ENCODE data around the gene MMAB.
"Not testable (repeated sequence)": the region's sequence is repeated elsewhere in the genome, so short reads cannot be mapped to it uniquely, and the experiment has no call there.

The MMAB gene

DNA sequence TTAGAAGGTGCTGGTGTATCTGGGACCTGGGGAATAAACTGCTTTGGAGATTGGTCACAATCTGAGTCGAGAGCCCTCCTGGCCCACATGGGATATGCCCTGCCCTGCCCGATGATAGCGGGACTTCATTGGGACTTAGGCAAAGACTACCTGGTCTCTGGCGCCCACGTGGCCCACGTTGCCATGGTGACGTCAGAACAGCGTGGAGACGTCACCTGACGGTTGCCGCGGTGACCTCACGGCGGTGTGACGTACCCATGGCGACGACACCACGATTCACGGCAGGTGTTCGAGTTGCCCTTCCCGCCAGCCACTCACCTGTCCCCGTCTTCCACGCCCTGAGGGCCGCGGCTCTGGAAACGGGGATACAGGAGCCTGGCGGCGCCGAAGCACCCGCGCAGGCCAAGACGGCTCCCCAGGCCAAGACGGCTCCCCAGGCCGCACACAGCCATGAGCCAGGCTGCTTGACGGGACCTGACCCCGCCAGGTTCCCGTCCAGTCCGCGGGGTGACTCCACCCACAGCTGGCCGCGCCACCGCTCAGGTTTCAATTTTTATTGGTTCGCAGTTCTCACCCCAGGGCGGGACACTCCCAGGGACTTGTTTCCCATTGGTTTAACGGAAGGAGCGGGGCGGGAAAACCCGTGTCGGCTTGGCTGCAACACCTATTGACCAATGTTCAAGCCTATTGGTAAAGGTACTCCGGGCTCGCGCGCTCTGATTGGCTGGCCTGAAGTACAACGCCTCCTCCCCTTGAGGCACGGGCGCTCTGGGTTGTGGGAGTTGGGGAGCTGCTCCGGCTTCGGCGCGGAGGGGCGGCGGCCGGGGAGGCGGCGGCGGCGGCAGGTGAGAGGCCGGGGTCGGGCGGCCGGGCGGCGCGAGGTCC lies at the start of gene MMAB, which contains the start of gene MVK:
MMAB (minus strand) TSS at position 476 of the 885 bp plus-strand sequence; CDS start at position 452, 24 bp downstream.
MVK (plus strand) TSS at position 766 of the 885 bp plus-strand sequence. CDS start 1,029 bp downstream, outside the sequence.
- DNase-seq = peak; percentile 98

DNA sequence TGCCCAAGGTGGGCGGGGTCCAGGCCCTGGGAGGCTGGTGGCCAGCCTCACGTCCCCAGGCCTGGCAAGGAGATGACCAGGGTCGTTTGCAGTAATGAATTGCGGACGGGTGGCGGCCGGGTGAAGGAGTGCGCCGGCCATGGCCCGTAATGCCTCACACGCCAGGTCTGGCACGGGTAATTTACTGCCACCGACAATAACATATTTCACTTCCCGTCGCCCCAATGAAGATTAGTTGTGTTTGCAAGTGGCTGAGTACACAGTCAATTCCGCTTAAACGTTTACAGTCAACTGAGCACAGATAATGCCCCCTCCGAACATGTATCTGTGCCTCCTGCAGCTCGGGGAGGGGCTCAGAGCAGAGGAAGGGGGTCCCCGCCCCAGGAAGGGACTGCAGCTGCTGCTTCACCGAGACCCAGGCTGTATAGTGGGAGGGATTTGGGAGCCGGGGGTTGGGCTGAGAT lies 48.6 kb upstream of the MMAB start:
- DNase-seq = no peak

DNA sequence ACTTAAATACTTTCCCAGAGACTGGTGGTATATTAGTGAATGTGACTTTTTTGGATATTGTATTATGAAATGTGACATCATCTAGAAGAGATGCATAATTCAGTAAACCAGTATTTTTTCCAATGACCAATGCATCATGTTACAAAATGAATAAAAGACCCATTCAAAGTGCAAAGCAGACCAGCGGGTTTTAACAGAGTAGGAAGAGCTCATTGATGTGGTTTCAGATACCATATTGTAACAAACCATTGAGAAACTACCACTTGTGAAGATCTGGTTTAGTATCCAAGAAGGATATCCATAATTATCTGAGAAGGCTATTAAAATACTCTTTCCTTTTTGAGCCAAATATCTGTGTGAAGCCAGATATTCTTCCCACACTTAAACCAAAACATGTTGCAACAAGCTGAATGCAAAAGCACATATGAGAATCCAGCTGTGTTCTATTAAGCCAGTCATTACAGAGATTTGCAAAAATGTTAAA lies 47.9 kb upstream of the MMAB start:
- no peak for DNase-seq

DNA sequence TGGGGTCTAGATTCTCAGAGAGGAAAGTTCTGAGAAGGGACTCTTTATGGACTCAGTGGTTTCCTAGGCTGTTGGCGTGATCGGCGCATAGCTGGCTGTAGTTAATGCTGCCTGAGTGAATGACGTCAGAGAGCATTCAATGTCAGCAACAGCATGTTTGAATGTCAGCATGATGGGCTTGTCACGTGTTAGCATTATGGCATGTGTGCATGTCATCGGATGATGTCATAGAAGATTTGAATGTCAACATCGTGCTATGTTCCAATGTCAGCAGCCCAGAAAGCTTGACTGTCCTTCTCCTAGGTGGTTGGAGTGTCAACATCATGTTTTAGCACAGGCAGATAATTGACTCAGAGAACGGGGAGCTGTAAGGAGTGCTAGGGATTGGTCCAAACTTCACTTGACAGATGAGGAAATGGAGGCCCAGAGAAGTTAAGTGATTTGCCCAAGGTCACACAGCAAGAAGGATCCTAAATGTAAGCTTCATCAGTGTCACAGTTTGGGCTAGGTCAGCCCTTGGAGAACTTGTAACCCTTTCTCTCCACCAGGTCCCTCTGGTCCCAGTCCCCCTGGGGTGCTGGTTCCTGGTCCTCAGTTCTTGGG lies 45.8 kb upstream of the MMAB start:
- DNase-seq = no peak

DNA sequence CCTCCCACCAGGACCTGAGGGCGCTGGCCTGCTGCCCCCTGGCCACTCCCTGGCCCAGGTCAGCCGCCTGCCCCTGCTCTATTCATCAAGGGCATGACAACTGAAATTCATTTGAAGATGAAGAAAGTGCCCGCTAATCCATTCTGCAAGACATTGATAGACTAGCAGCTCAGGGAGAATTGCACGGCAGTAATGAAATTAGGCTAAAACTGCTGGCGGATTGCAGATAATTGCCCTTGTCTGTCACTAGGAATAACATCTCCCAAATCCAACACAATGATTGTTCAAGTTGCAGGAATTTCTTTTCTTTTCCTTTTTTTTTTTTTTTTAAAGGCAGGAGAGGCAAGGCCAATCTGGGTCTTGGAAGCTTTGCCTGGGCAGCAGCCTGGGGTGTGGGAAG lies 44.8 kb upstream of the MMAB start:
- no peak for DNase-seq

DNA sequence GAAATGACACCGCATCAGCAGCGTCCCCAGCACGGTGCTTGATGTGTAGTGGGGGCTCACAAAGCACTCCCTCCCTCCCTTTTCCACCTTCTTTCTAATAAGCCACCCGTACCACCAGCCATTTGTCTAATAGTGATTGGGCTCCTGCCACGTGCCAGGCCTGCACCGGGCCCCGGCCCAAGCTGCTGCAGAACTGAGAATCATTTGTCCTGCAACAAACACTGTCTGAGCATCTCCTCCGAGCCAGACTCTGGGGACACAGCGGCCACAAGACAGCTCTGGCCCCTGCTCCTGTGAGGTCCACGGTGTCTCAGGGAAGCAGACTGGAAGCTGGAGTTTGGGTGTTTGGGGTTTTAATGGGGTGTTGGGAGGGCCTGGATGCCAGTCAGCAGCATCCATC lies 44.2 kb upstream of the MMAB start:
- no peak for DNase-seq

DNA sequence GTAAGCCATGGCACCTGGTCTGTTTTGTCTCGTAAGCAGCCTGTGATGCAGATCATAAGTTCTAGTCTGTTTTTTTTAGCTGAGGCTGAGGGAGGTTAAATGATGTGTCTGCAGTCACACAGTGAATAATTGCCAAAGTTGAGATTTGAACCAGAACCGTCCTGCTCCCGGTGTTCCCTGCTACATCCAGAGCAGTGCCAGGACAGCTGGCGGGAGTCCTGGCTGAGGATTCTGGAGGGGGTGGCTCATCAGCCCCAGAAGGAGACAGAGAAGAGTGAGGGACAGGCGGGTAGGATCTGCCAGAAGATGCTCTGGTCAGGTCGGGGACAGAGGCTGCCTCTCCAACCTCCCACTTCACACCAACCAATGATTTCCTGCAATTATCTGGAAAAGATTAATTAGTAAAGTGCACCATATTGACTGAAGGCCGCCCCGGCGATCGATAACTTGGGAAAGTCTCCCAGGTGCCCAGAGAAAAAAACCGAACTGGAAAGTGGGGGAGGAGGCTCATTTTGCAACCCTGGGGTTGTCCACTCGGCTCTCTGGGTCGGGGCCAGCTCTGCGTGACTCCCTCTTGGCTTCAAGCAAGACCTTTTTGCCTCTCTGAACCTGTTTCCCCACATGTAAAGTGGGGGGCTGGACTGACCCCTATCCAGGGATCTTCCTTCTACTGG lies 42.4 kb upstream of the MMAB start:
- no peak for DNase-seq

DNA sequence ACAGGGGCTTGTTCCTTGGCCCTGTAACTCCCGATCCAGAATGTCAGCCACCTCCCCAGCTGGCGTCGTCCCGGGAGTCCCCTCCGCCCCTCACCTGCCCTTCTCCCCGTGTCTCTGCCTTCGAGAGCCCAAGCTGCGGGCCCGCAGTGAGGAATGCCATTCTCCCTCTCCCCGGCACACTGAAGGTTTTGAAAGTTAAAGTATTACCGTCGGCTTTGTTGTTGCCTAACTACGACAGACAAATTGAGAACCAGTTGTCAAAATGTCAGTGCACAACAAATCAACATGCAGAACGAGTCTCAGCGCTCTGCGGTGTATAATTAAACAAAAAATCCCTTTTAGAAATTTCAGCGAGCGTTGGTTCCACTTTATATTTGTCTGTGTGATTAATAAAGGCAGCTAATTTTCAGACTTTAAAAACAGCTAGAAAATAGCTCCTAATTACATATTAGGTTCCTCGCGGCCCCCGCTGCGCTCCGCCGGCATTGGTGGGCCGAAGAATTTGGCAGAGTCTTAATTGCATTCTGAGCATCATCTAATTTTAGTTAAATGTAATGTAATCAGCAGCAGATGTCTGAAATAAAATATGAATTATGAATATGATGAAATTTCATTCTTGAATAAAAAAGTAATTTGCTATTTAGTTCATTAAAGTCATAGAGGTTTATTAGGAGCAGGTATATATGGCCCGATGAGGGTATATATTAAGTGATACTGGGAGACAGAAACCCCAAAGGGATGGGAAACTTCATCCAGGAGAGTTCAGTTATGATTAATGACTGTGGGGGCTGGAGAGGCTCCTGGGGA lies 40.5 kb upstream of the MMAB start:
- no peak for DNase-seq

DNA sequence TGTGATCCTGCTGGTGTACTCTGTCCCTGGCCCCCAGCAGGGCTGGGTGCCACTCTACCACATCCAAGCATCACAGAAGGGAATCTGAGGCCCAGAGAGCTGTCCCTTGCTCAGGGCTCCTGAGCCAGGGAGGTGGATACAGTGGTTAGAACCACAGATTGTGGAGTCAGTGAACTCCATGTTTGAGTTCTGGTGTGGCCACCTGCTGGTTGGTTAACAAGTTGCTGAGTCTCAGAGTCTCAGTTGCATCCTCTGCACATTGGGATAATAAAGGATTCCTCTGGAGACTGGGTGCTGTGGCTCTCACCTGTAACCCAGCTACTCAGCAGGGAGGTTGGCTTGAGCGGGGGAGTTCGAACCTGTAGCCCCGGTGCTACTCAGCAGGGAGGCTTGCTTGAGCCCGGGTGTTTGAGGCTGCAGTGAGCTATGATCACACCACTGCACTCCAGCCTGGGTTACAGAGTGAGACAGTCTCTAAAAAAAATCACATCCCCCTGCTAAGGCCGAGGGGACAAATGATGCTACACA lies 39.7 kb upstream of the MMAB start:
- no peak for DNase-seq

DNA sequence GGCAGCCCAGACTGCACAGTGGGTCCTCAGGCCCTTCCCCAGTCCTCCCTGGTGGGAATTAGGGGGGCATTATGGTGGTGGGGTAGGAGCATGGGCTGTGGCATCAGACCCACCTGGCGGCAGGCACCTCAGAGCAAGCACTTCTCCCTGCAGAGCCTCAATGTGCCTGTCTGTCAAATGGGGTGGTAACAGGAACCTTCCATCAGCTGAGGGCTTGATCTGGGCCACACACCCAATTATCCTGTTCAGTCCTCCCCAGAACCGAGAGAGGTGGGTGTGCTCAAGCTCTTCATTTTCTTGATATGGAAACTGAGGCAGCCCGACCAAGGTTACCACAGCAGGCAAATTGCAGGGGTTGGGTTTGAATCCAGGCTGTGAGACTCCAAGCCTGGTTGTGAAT lies 38.7 kb upstream of the MMAB start:
- DNase-seq = no peak

DNA sequence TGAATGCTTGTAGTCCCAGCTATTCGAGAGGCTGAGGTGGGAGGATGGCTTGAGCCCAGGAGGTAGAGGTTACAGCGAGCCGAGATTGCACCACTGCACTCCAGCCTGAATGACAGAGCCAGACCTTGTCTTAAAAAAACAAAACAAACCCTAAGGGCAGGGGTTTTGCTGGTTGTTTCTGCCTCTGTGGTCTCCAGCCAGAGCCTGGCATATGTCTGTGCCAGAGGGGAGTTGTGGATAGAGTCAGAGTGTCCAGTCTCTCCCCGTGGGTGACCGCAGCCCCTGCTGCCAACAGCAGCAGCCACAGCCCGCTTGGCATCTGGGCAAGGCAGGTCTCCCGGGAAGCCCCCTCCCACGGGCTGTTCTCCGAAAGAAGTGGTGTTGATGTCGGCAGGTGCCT lies 37.9 kb upstream of the MMAB start:
- no peak for DNase-seq

DNA sequence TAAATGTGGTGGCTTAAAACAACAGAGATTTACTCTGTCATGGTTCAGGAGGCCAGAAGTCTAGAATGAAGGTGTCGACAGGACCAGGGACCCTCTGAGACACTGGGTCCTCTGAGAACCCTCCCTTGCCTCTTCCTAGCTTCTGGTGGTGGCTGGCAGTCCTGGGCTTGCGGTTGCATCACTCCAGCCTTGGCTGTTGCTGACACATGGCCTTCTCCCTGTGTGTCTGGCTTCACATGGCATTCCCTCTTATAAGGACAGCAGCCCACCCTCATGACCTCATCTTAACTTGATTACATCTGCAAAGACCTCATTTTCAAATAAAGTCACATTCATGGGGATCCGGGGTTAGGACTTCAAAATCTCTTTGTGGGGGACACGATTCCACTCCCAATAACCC lies 37.2 kb upstream of the MMAB start:
- no peak for DNase-seq

DNA sequence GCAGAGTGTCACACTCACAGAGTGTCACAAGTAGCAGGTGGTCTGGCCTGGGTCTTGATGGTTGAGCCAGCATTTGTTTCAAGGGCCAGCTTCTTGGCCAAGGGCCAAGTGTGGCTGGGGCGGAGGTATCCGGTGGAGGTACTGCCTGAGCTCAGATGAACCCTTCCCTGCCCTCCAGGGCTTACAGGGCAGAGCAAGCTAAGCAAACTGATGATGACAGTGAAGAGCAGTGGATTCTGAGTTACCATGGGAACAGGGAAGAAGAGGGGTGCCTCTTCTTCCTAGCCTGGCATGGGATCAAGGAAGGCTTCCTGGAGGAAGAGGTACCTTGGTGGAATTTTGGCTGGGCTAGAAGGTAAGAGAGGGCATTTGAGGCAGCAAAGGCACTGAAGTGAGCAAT lies 36.0 kb upstream of the MMAB start:
- no peak for DNase-seq

DNA sequence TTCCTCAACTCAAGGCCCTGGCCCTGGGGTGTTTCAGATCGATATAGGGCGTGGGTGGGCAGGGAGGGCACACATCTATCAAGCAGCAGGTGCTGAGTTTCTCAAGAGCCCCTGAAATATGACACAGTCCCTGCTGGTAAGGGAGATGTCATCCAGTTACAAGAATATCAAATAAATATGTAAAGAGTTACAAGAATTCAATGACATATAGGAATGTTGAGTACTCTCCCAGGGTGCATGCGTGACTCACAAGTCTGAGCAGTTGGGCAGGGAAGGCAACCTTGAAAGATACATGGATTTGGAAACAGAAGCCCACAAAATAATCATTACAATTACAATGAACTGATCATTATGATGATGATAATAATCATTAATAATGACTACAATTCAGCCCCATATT lies 35.5 kb upstream of the MMAB start:
- no peak for DNase-seq

DNA sequence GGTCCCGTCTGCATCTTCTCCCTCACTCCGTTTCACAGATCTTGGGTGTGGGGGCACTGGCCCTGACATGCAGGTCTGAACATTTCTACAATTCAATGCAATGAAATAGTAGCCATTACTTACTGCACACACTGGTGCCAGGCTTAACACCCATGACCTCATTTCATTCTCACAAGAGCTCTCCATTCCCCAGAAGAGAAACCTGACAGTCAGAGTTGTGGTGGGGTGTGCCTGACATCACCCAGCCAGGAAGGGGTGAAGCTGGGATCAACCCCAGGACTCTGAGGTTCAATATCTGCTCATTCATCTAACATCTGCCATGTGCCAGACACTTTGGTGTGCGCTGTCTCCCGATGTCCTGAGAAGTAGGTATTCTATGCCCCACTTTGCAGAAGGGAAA lies 35.0 kb upstream of the MMAB start:
- no peak for DNase-seq

DNA sequence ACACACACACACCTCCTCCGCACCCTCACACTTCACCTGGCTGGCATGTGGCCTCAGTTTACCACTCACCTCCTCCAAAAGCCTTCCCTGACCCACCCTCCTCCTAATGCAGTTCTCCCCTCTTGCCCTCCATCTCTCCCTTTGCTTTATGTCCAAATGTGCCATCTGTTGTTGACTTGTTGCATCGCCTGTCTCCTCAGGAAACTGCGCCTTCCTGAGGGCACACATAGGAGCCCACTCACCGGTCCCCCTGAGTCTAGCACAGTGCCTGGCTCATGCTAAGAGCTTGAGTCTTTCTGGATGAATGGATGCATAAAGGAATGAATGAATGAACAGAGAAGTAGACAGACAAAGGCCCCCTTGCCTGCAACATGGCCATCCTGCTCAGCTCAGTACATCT lies 34.3 kb upstream of the MMAB start:
- DNase-seq = no peak

DNA sequence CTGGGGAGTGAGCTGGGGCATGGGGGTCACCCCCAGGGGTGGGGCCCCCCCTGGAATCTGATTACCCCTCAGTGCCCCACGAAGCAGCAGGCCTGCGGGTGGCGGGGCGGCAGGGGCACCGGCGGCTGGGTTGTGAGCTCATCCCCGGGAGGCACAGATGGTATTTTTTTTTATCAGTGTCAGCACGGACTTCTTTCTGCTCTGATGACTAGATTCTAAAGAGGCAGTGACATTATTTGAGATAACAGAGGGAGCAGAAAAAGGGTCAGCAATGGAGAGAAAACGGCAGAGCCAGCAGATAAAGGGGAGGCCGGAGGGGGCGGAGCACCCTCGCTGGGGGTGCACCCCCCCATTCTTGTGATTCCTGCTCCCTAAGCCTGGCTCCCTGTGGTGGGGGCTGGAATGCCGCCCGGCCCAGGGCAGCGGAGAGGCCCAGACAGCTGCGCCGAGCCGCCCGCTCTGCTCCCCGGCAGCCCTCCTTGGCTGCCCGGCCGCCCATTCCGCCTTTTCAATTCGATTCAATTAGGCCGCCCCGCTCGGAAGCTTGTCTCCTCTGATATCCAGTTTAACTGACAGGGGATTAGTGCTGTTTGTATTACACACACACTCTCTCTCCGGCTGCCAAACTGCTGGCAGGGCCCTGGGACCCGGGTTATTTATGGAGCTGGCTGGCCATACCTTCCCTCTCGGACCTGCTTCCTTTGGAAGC lies 33.2 kb upstream of the MMAB start:
- DNase-seq = no peak

DNA sequence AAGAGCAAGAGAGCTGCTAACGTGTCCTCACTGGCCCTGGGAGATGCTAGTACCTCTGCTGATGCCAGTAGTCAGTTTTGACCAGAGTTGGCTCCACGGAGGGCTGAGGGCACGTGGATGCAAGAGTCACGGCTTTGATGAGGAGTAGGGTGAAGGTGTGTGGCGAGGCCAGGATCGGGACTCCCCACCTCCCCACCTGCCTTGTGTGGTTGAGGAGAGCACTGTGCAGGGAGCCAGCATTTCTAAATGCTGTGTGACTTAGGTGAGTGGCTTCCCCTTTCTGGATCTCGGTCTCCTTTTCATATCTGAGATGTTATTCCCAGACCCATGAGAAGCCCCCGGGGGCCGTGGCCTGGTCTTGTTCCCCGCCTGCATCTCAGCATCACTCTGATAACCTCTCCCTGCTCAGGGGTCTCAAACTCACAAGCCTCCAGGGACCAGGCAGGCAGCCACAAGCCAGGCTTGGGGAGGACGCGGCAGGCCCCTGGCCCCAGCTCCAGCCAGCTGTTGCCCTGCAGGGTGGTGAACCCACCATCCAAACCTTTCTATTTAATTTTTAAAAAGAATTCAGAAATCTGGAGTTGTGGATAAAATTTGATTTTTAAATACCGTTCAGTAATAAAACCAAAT lies 32.4 kb upstream of the MMAB start:
- no peak for DNase-seq

DNA sequence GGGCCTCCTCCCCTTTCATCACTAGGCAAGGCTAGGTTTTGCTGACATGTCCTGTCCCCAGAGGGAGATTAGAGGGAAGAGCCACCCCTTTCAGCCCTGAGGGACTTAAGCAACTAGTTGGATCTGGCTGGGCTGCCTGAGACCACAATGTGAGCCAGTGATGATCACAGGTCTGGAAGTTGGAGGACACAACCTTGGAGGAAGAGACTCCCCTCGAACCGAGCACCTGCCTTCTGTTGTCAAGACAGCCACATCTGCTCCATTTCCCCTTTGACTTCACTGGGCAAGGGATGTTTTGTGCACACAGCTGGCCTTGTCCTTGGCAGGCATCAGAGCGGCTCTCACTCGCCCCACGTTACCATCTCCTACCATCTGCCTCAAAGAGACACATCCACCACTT lies 31.7 kb upstream of the MMAB start:
- no peak for DNase-seq

DNA sequence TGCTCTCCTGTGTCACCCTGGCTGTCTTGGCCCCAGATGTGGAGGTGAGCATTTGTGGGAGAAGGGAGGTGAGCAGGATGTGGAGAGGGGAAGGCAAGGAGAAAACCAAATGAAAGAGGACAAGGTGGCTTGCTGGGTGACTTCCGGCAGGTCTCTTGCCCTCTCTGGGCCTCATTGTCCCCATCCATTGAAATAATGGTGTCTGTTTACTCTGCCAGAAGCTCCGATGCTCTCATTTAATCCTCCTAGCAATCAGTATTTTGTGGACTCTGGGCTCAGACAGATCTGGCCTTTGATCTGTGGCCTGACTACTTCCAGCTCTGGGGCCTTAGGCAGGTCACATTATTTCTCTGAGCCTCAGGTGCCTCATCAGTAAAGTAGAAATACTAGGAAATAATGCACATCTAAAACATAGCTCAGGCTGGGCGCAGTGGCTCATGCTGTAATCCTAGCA lies 30.9 kb upstream of the MMAB start:
- no peak for DNase-seq

DNA sequence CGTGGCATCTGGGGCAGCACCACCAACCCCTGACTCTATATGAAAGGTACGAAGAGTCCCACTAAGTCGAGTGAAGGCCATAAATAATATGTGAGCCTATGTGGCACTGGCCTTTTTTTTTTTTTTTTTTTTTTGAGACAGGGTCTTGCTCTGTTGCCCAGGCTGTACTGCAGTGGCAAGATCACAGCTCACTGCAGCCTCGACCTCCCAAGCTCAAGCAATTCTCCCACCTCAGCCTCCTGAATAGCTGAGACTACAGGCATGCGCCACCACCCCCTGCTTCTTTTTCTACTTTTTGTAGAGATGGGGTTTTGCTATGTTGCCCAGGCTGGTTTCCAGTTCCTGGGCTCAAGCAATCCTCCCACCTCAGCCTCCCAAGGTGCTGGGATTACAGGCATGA lies 28.8 kb upstream of the MMAB start:
- not testable (repeated sequence) for DNase-seq

Data from NCI-H1930 (cell line).